Hippocampal formation (tissue), 2 donors: ENCODE results near the gene FOXP3.

ENCODE experiments used
- DNase-seq, 2 donors: peaks; one replicate each; lab custom pipeline; 2025; lab: John Stamatoyannopoulos, UW

Gene FOXP3

DNA sequence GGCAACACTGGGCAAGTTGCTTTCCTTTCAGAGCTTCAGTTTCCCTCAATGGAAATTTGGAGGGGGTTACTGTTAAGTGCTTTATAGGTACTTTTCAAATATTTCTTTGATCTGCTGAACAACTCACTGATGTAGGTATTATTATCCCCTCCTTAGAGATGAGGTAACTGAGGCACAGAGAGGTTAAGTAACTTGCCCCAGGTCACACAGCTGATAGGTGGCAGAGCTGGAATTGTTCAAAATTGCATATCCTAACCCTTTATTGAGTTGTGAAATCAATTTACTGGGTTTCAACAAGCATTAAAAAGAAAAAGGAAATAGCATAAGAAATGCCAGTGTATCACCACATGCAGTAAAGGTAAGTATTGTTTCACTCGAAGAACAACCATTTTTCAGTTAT, 11.7 kb upstream of the FOXP3 start:
- no peak for DNase-seq

DNA sequence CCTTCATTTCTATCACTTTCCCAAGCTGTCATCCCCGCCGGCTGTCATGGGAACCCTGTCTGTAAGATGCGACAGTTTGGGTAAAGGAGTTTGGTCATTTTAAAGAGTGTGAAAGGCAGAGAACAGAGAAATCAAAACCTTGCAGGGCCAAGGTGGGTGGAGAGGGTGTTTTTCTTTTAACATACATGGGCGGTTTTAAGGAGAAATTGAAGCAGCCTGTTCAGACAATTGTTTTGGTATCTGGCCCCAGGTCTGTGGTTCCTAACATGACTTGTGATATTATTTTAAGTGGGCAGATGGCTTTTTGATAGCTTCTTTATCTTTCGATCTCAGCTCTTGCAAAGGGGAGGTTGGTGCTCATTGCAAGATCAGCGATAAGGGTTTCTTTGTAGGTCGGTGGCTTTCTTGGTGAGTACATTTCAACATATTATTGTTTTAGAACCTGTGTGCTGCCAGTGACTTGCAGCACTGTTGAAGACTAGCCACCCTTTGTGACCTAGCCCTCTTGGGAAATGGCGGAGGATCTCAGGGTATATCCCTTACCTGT, 8.7 kb upstream of the FOXP3 start:
- no peak for DNase-seq

- DNase-seq = no peak
Measured at GRCh38 chrX:49272421-49272820, 7.9 kb upstream of the FOXP3 start.

GRCh38 chrX:49271341-49271740, 6.8 kb upstream of the FOXP3 start:
- no peak for DNase-seq

GRCh38 chrX:49270249-49270921, 5.9 kb upstream of the FOXP3 start:
- DNase-seq = no peak

DNA sequence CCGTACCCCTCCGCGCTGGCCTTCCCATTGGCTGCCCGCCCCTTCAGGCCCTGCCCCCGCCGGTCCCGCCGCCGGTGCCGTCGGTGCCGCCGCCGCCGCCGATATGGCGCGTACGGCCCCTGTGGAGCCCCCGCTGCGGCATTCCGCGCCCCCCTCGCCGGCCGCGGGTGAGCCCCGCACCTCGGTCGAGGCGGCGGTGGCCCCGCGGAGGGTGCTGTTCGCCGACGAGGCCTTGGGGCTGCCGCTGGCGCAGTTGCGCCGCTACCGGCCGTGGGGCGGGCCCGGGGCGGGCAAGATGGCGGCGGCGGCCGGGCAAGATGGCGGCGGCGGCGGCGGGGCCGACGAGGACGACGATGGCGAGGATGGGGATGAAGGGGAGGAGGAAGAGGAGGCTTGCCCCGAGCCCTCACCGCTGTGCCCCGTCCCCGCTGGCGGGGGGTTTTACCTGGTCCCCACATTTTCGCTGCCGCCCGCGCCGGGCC, 5.3 kb upstream of the FOXP3 start, which contains the start of gene PPP1R3F:
Gene PPP1R3F (plus strand): TSS at position 27 of the 482 bp plus-strand sequence. CDS start 77 bp downstream, at position 104.
- no peak for DNase-seq

DNA sequence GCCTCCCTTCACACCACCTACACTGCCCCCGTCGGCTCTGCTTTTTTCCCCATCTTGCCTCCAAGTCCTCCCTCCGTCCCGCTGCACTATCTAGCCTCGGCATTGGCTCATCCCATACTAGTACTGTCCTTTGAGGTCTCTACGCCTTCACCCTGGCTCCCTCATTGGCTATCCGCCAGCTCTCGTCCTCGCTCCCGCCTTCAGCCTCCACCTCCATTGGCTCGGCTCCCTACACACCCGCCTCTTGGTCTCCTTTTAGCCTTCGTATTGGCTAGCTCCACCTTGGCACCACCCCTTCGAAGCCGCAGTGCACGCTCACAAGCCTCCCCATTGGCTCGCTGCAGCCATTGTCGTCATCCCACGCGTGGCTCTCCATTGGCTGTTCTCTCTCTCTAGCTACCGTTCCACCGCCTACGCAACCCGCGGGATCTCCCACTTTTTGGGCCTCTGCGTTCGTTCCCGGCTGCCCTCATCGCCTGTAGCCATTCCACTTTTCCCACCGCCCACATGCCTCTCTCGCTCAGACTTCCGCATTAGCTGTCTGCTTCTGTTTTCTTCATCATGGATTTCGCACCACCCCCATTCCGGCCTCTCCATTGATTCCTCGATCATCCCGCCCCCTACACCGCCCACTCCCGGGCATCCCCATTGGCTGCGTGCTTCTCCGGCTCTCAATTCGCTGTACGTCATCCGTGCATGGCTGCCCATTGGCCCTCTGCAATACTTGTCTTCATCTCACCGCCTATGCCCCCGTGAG, 4.7 kb upstream of the FOXP3 start:
- peak; percentile 91 to 93 for DNase-seq

DNA sequence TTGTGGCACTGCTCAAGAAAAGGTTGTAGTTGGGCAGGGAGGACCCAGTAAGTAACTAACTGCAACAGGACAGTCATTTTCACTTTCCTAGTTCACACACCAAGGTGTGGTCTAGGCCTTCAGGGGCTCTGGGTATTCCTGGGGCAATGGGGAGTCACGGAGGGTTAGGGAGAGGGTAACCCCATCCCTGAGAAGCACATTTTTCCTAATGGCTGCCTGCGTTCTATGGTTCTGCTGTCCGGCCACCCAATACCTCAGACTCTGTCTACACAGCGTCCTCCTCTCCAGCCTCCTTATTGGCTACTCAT, 4.1 kb upstream of the FOXP3 start:
- DNase-seq = no peak

GRCh38 chrX:49266523-49267445, 2.3 kb upstream of the FOXP3 start:
- DNase-seq = no peak

DNA sequence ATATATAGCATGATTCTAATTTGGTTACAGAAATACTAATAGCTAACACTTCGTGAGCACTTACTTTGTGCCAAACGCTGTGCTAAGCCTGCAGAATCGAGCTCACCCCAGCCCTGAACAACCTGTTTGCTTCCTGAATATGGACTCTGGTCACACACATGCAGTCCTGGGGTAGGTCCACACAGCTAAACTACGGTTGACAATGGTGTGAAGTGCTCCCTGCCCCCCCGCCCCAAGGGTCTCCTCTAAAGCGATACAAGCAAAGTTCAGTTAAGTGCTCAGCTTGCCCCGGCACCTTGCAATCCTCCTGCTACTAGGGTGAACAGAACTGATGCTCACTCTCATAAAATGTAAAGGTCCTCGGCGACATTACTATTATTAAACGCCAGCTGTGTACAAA, 879 bp downstream of the FOXP3 start:
- no peak for DNase-seq

DNA sequence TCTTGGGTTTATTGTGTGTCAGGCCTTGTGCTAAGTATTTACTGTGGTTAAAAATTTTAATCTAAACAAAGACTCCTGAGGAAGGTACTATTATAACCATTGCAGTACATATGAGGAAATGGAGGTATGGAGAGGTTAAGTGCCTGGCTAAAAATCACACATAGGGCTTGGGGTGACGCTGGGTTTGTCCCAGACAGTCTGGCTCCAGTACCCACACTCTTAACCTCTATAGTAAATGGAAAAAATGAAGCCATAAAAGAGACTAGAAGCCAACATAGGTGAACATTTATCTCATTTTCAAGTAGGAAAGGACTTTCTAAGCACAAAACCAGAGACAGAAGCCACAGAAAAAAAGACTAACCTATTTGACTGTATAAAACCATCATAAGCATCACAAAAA, 1.9 kb downstream of the FOXP3 start:
- DNase-seq = no peak

- DNase-seq = no peak
Measured at GRCh38 chrX:49260221-49260985, 4.1 kb downstream of the FOXP3 start.

DNA sequence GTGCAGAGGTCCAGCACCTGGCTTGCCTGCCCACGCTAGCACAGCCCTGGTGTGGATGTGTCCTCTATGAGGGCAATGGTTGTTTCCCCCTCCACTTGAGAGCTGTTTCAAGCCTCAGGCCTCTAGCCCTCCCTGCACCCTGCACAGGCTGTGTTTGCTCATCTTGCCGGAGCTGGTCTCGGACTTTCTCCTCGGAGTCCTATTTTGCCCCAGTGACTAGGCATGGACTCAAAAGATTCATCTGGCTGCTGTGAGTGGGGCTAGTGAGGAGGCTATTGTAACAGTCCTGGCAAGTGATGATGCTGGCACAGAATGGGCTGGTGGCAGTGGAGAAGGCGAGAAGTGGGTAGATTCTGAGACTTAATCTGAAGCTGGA, 5.8 kb downstream of the FOXP3 start:
- no peak for DNase-seq

GRCh38 chrX:49257846-49258748, 6.4 kb downstream of the FOXP3 start:
- DNase-seq = no peak

DNA sequence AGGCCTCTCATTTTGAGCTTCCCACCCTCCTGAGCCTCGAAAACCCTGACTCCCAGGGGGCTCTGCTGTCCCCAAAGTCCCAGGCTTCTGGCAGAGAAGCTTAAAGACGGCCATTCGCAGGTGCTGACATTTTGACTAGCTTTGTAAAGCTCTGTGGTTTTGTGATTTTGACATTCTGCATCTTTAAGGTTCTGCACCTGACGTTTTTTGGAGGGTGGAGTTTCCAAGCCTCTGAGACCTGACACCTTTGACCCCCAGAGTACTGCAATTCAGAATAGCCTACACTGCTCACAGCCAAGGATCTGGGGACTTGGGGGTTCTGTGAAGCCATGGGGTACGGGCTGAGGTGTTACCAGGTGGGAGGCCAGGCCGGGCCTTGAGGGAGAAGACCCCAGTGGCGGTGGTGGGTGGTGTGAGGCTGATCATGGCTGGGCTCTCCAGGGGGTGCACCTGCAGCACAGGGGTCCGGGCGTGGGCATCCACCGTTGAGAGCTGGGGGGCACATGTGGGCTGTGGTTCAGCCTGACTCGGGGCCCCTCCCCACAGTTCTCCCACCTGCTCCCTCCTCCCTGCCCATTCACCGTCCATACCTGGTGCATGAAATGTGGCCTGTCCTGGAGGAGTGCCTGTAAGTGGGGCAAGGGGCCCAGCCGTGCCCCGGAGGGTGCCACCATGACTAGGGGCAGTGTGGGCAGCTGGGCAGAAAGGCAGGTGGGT, 7.3 kb downstream of the FOXP3 start:
- no peak for DNase-seq

DNA sequence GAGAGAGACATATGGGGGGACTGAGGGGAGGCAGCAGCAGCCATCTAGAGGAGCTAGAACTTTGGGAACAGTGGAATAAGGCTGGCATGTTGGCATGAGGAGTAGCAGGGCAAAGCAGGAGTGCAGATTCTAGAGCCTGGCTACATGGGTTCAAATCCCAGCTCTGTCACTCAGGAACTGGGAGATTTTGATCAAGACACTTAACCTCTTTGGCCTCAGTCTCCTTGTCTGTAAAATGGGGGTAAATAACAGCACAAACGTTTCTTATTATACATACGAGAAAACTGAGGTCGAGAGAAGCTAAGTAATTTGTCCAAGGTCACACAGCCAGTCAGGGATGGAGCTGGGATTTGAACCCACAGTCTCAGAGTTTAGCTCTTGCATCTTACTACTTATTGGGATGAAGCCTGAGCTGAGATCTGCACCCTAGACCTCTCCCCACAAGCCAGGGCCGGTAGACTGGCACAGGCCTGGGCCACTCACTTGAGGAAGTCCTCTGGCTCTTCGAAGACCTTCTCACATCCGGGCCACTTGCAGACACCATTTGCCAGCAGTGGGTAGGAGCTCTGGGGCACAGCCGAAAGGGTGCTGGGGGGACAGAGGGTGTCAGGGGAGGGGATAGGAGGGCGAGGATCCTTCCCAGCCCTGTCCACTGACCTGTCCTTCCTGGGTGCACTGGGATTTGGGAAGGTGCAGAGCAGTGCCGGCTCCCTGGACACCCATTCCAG, 8.1 kb downstream of the FOXP3 start:
- no peak for DNase-seq

DNA sequence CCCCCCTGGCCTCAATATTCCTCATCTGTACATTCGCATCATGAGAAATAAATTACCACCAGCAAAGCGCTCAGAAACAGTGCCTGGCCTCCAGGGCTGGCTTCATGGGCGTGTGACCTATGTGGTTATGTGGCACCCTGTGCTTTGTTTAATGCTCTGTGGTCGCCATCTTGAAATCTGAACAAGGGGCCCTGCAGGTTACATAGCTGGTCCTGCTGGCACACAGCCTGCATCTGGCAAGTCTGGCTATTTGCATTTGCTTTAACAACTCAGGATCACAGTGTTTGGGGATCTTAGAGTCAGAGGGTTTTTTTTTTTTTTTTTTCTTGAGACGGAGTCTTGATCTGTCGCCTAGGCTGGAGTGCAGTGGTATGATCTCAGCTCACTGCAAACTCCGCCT, 9.9 kb downstream of the FOXP3 start:
- no peak for DNase-seq

DNA sequence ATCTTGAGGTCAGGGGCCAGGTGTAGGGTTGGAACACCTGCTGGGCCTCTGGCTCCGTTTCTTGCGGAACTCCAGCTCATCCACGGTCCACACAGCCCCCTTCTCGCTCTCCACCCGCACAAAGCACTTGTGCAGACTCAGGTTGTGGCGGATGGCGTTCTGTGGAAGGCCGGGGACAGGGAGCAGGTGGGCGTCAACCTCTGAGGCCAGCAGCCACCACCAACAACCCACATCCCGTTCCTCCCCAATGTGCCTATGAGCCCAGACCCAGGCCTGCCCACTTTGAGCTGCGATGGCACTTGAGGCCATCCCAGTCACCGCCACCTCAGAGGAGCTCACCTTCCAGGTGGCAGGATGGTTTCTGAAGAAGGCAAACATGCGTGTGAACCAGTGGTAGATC, 13.2 kb downstream of the FOXP3 start:
- DNase-seq = no peak

- no peak for DNase-seq
Measured at GRCh38 chrX:49250578-49250977, 13.9 kb downstream of the FOXP3 start.
